ENCODE data around the gene GABRR2.
A peak's percentile ranks its signal among the peaks of the same experiment; 100 is the strongest.

The GABRR2 gene

GRCh38 chr6:89315249-89315885 lies at the start of gene GABRR2:
TSS of gene GABRR2 (minus strand) at chr6:89315299. CDS start at chr6:89315165, 134 bp downstream.
- DNase-seq: no peak

- no peak for DNase-seq
Measured at GRCh38 chr6:89364586-89364985, 49.5 kb upstream of the GABRR2 start.

- DNase-seq: no peak
Measured at GRCh38 chr6:89361171-89361570, 46.1 kb upstream of the GABRR2 start.

- DNase-seq: no peak
Measured at GRCh38 chr6:89360415-89360999, 45.4 kb upstream of the GABRR2 start.

GRCh38 chr6:89359561-89359960 lies 44.5 kb upstream of the GABRR2 start:
- no peak for DNase-seq

GRCh38 chr6:89357390-89357789 lies 42.3 kb upstream of the GABRR2 start:
- no peak for DNase-seq

GRCh38 chr6:89356642-89357170 lies 41.6 kb upstream of the GABRR2 start:
- DNase-seq: peak; percentile 80

- DNase-seq: no peak
Measured at GRCh38 chr6:89355511-89356194, 40.6 kb upstream of the GABRR2 start.

- DNase-seq: no peak
Measured at GRCh38 chr6:89353702-89354392, 38.7 kb upstream of the GABRR2 start.

GRCh38 chr6:89353118-89353556 lies 38.0 kb upstream of the GABRR2 start:
- no peak for DNase-seq

GRCh38 chr6:89352278-89353117 lies 37.4 kb upstream of the GABRR2 start, which contains the start of gene UBE2J1:
TSS of gene UBE2J1 (minus strand) at chr6:89352722. CDS start at chr6:89352569, 153 bp downstream.
- DNase-seq: peak; percentile 42

GRCh38 chr6:89351671-89352277 lies 36.7 kb upstream of the GABRR2 start:
- no peak for DNase-seq

GRCh38 chr6:89350281-89350966 lies 35.3 kb upstream of the GABRR2 start:
- no peak for DNase-seq

GRCh38 chr6:89348372-89348771 lies 33.3 kb upstream of the GABRR2 start:
- no peak for DNase-seq

GRCh38 chr6:89347825-89348224 lies 32.7 kb upstream of the GABRR2 start:
- no peak for DNase-seq

- no peak for DNase-seq
Measured at GRCh38 chr6:89346433-89346832, 31.3 kb upstream of the GABRR2 start.

- DNase-seq: no peak
Measured at GRCh38 chr6:89339565-89339964, 24.5 kb upstream of the GABRR2 start.

GRCh38 chr6:89335164-89335563 lies 20.1 kb upstream of the GABRR2 start:
- DNase-seq: no peak

- DNase-seq: no peak
Measured at GRCh38 chr6:89330910-89331309, 15.8 kb upstream of the GABRR2 start.

- DNase-seq: no peak
Measured at GRCh38 chr6:89328976-89329375, 13.9 kb upstream of the GABRR2 start.

- DNase-seq: no peak
Measured at GRCh38 chr6:89324304-89324703, 9.2 kb upstream of the GABRR2 start.

All from NCI-H2171 (cell line).